ENCODE data around the gene PITRM1.

DNA sequence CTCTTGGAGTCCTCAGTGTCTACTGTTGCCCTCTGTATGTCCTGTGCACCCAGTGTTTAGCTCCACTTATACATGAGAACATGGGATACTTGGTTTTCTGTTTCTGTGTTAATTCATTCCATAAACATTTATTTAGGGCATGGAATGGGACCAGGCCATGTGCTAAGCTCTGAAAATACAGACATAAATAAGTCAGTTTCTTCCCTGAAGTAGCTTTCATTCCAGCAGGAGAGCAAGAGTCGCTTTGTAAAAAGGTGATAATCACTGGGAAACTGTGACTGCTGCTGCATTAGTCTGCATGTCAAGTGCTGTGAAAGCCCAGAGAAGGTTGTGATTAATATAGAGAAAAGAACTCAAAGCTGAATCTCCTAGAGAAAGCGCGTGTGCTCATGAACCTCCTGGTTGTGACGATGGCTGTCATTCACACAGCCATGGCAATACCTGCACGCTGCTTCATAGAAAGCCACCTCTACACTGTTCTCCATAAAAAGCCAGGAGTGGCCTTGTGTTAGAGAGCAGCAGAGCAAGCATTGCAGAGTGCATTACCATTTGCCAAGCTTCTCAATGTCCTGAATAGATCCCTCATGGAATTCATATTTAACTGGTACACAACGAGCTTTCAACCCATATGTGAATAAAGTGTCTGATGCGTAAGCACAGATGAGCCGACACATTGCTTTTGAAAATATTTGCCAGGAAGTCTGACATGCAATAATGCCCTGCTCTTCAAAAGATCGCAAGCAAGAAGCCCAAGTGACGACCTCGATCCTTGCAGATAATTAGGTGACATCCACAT is 30.6 kb upstream of the PITRM1 start:
- TF ChIP-seq POLR2AphosphoS5 (IDR thresholded peaks at IDR 0.05; ENCODE audit: low read depth, low read length), result no peak
- no peak for TF ChIP-seq TAF1 (IDR thresholded peaks at IDR 0.05; ENCODE audit: borderline replicate concordance, low read depth, low read length)
- no peak for TF ChIP-seq POLR2A (IDR thresholded peaks at IDR 0.05; ENCODE audit: low read depth, low read length)
